Measurements from ENCODE around the gene CCBE1. TPM values are rescaled to one million over a fixed set of nuclear protein-coding genes. Genes with fewer than 3 reads are reported as not detected.

CCBE1 gene
- total RNA-seq, 4 donors from 2014 or later: 1.5 to 10.9 (median 4.6) TPM

GRCh38 chr18:59416818-59417217, 280.4 kb downstream of the CCBE1 start:
- H3K36me3 ChIP-seq: no peaks in the 10 kb centered on the region
- intact Hi-C loops (cut with DNase I; ENCODE audit: low total_unique reads): no loop called here
- no peaks in the 10 kb centered on the region for H3K4me1 ChIP-seq
- no peak for DNase-seq
- H3K9me3 ChIP-seq: no peaks in the 10 kb centered on the region
- no peaks in the 10 kb centered on the region for H3K27me3 ChIP-seq
- TF ChIP-seq POLR2A (IDR thresholded peaks at IDR 0.05): no peak
- TF ChIP-seq, protein P1, sequence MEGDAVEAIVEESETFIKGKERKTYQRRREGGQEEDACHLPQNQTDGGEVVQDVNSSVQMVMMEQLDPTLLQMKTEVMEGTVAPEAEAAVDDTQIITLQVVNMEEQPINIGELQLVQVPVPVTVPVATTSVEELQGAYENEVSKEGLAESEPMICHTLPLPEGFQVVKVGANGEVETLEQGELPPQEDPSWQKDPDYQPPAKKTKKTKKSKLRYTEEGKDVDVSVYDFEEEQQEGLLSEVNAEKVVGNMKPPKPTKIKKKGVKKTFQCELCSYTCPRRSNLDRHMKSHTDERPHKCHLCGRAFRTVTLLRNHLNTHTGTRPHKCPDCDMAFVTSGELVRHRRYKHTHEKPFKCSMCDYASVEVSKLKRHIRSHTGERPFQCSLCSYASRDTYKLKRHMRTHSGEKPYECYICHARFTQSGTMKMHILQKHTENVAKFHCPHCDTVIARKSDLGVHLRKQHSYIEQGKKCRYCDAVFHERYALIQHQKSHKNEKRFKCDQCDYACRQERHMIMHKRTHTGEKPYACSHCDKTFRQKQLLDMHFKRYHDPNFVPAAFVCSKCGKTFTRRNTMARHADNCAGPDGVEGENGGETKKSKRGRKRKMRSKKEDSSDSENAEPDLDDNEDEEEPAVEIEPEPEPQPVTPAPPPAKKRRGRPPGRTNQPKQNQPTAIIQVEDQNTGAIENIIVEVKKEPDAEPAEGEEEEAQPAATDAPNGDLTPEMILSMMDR (IDR thresholded peaks at IDR 0.05): no peak
- H3K4me3 ChIP-seq: no peak overlapping the region
- H3K27ac ChIP-seq: no peak overlapping the region

GRCh38 chr18:59414111-59414653, 283.0 kb downstream of the CCBE1 start:
- DNase-seq: no peak
- no peak overlapping the region for H3K4me3 ChIP-seq
- no peaks in the 10 kb centered on the region for H3K4me1 ChIP-seq
- H3K27ac ChIP-seq: no peak overlapping the region
- intact Hi-C loops (cut with DNase I; ENCODE audit: low total_unique reads): no loop called here
- no peaks in the 10 kb centered on the region for H3K36me3 ChIP-seq
- TF ChIP-seq POLR2A (IDR thresholded peaks at IDR 0.05): no peak
- TF ChIP-seq, protein P1 (IDR thresholded peaks at IDR 0.05): no peak
- no peaks in the 10 kb centered on the region for H3K9me3 ChIP-seq
- peaks cover 0 to 3% of the 10 kb centered on the region in 2 donors for H3K27me3 ChIP-seq

- H3K4me3 ChIP-seq: no peak overlapping the region
- no peak overlapping the region for H3K27ac ChIP-seq
- TF ChIP-seq, protein P1 (IDR thresholded peaks at IDR 0.05): peak; percentile 75 to 91 (median 82)
- no peak for TF ChIP-seq POLR2A (IDR thresholded peaks at IDR 0.05)
- DNase-seq: peak; percentile 43 to 63
- H3K4me1 ChIP-seq: no peaks in the 10 kb centered on the region
- no peaks in the 10 kb centered on the region for H3K9me3 ChIP-seq
- intact Hi-C loops (cut with DNase I; ENCODE audit: low total_unique reads): no loop called here
- H3K27me3 ChIP-seq: no peaks in the 10 kb centered on the region
- H3K36me3 ChIP-seq: no peaks in the 10 kb centered on the region
These were observed 294.7 kb downstream of the CCBE1 start for GRCh38 chr18:59402432-59403090.

- intact Hi-C loops (cut with DNase I; ENCODE audit: low total_unique reads): no loop called here
- TF ChIP-seq, protein P1 (IDR thresholded peaks at IDR 0.05): no peak
- TF ChIP-seq POLR2A (IDR thresholded peaks at IDR 0.05): no peak
- Histone ChIP-seq H3K4me1 (no peaks in the 10 kb centered on the region), H3K4me3 (no peak overlapping the region), H3K36me3 (no peaks in the 10 kb centered on the region), H3K27ac (no peak overlapping the region), H3K9me3 (no peaks in the 10 kb centered on the region), H3K27me3 (no peaks in the 10 kb centered on the region)
- DNase-seq: no peak
These were observed 296.8 kb downstream of the CCBE1 start for GRCh38 chr18:59400407-59400806.

Measured in uterus (tissue), 4 donors.